Kidney epithelial cell (primary cell): ENCODE results near the gene FASLG. TPM values are rescaled to one million over a fixed set of nuclear protein-coding genes. Genes with fewer than 3 reads are reported as not detected.

Experiments used
- DNase-seq: peaks from one replicate; pipeline ENCODE4 v3.0.0-alpha.2; 2010; ENCODE audit warnings: low read depth
- H3K27me3 ChIP-seq: 2 replicates; pipeline ENCODE4 v1.6.0; 2011; ENCODE audit warnings: low read length; ENCODE audit not compliant: control insufficient read depth, insufficient read depth
- H3K36me3 ChIP-seq: 2 replicates; pipeline ENCODE4 v1.5.1; 2011; ENCODE audit warnings: low read length; ENCODE audit not compliant: control insufficient read depth, insufficient read depth
- H3K4me3 ChIP-seq: 2 replicates; pipeline ENCODE4 v1.5.1; 2011; ENCODE audit warnings: low read depth, mild to moderate bottlenecking, control low read depth, low read length
- total RNA-seq: library from RNA; depleted of rRNA; stranded (reverse); fragments of >200 nt; gene quantifications from 2 replicates; pipeline ENCODE4 v1.2.3, GENCODE V29; 2015
- TF ChIP-seq, protein P1 (sequence below): IDR thresholded peaks from 2 replicates; pipeline ENCODE4 v1.5.1; 2011; ENCODE audit warnings: mild to moderate bottlenecking, moderate library complexity, low read length, control low read depth, inconsistent platforms; ENCODE audit not compliant: insufficient read depth, poor library complexity, severe bottlenecking

The FASLG gene
- total RNA-seq, 1 donor from 2014 or later = not detected

DNA sequence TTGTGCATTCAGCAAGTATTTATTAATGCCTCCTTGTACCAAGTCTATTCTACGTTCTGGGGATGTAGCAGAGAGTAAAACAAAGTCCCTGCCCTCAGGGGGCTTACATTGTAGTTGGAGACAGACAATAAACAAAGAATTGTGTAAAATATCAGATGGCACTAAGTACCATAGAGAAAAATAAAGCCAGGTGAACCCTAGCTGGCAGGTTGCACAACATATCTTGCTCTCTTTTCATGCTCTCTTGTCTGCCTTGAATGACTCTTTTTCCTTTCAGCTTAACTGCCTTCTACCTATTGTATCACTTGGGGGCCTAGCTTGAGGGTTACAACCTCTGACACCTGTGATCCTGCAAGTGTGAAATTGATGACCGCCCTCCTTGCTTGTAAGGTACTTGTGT is 20.7 kb upstream of the FASLG start:
- H3K4me3 ChIP-seq = no peak overlapping the region
- no peaks in the 10 kb centered on the region for H3K27me3 ChIP-seq
- no peaks in the 10 kb centered on the region for H3K36me3 ChIP-seq
- TF ChIP-seq, protein P1, sequence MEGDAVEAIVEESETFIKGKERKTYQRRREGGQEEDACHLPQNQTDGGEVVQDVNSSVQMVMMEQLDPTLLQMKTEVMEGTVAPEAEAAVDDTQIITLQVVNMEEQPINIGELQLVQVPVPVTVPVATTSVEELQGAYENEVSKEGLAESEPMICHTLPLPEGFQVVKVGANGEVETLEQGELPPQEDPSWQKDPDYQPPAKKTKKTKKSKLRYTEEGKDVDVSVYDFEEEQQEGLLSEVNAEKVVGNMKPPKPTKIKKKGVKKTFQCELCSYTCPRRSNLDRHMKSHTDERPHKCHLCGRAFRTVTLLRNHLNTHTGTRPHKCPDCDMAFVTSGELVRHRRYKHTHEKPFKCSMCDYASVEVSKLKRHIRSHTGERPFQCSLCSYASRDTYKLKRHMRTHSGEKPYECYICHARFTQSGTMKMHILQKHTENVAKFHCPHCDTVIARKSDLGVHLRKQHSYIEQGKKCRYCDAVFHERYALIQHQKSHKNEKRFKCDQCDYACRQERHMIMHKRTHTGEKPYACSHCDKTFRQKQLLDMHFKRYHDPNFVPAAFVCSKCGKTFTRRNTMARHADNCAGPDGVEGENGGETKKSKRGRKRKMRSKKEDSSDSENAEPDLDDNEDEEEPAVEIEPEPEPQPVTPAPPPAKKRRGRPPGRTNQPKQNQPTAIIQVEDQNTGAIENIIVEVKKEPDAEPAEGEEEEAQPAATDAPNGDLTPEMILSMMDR = no peak
- DNase-seq = no peak

DNA sequence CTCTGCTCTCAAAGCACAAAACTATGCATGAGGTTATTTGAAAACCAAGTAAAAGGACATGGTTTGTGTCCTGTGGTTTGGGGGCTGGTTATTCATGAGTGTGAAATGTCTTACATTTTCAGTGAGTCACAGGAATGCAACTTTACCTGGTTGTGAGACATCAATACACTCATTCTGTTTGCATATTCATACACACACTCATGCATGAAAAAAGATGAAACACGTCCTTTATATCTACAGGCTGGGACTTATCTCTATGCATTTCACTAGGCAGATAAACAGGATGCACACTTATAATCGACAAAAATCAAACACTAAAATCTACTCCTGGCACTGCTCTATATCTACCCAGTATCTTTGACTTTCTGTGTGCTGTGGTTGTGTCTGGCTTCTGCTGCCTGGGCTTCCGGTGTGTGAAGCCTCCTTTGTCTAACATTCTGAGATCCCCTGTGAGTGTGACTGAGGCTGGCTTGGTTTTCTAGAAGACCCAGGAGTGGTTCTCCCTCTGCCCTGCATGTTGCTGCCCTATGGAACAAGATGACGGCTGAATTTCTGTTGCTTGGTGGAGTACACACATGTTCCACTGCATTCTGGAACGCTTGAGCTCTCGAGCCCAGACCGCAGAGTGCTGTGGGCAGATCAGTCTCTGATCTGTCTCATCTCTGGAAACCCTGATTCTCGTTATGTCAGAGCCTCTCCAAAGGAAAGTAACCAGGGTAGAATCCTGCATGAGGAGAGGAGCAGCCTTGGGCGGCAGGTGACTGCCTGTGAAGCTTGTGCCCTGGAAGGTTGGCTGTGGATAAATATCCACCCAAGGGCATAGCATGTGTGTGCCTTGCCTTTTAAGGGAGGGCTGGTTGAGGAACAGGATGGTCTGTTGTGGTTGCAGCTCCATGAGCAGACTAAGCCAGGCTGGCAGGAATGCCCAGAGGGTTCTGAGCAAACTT is 19.7 kb upstream of the FASLG start:
- TF ChIP-seq, protein P1 = no peak
- peak; percentile 99 for DNase-seq
- no peaks in the 10 kb centered on the region for H3K36me3 ChIP-seq
- H3K27me3 ChIP-seq = no peaks in the 10 kb centered on the region
- H3K4me3 ChIP-seq = no peak overlapping the region

DNA sequence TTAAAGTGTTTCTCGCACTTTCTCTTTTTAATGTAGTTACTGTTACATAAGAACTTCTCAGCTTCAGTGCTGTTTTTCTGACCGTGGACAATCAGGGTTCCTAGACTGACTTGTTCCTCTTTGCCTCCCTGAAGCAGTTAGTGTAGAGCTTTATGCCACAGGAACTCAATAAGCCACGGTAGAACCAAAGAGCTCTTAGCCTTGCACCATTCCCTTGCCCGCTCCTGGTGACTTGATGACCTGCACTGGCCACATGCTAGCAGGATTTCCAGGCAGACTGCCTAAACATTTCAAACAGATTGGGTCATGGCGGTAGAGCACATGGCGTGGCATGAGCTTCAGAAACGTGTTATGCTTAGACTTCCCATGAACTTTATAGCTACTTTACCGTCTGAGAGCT is 18.8 kb upstream of the FASLG start:
- no peaks in the 10 kb centered on the region for H3K27me3 ChIP-seq
- TF ChIP-seq, protein P1 = no peak
- no peaks in the 10 kb centered on the region for H3K36me3 ChIP-seq
- H3K4me3 ChIP-seq = no peak overlapping the region
- DNase-seq = no peak

DNA sequence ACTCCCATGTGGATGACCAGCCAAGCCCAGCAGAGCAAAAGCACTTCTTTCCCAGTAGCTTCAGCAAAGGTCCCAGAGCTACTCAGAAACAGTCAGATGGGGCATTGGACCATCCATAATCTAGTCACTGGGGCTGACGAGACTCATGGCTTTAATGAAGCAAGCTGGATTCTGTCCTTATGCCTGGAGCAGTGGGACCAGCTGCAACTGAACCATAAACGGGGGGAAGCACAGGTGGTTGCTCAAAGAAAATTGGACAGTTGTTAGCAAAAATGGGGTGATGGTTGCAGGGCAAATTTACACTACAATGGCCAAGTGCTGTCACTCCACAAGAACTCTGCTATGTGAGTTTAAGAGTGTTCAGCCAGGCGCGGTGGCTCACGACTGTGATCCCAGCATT is 17.4 kb upstream of the FASLG start:
- no peak for DNase-seq
- TF ChIP-seq, protein P1 = no peak
- no peak overlapping the region for H3K4me3 ChIP-seq
- H3K36me3 ChIP-seq = no peaks in the 10 kb centered on the region
- no peaks in the 10 kb centered on the region for H3K27me3 ChIP-seq

DNA sequence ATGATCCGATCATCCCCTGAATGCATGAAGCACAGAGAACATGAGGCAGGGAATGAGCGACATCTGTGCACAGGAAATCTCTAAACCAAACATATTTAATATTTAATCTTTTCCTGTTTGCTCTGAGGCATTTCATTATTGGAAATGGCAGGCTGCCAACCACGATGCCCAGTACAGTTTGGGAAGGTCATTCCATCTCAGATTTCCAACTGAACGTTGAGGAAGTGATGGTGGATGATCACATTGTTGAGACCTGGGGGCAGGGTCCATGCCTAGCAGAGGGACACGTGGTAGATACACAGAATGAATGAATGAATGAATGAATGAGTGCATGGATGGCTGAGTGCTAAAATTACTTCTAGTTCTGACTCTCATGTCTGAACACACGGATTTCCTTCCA is 15.9 kb upstream of the FASLG start:
- no peaks in the 10 kb centered on the region for H3K36me3 ChIP-seq
- no peak overlapping the region for H3K4me3 ChIP-seq
- TF ChIP-seq, protein P1 = no peak
- DNase-seq = no peak
- no peaks in the 10 kb centered on the region for H3K27me3 ChIP-seq
